Measurements from ENCODE around the gene SETBP1.

- TF ChIP-seq POLR2A (IDR thresholded peaks at IDR 0.05) (no peak), CTCF (IDR thresholded peaks at IDR 0.05) (no peak), EP300 (IDR thresholded peaks at IDR 0.05) (no peak), POLR2AphosphoS5 (IDR thresholded peaks at IDR 0.05) (no peak)
Observed at GRCh38 chr18:45024357-45025088, 343.8 kb downstream of the SETBP1 start.

Measured in stomach (tissue), 4 donors.